ENCODE results near the gene PACSIN2.

- TF ChIP-seq CTCF (IDR thresholded peaks at IDR 0.05), result no peak
- TF ChIP-seq POLR2A (IDR thresholded peaks at IDR 0.05), result no peak
- no peak for TF ChIP-seq EP300 (IDR thresholded peaks at IDR 0.05)
Observed at GRCh38 chr22:42996646-42997365, 18.1 kb downstream of the PACSIN2 start.
